Measurements from ENCODE around the gene KLHL22. TPM values are rescaled to one million over a fixed set of nuclear protein-coding genes. Genes with fewer than 3 reads are reported as not detected.
"Not testable (repeated sequence)": the region's sequence is repeated elsewhere in the genome, so short reads cannot be mapped to it uniquely, and the experiment has no call there.

KLHL22 gene
- total and polyA plus RNA-seq, 2 donors (not counting 3 experiments of a cell fraction or from before 2014, with no cell fraction given), result 24.2 to 33.6 TPM

DNA sequence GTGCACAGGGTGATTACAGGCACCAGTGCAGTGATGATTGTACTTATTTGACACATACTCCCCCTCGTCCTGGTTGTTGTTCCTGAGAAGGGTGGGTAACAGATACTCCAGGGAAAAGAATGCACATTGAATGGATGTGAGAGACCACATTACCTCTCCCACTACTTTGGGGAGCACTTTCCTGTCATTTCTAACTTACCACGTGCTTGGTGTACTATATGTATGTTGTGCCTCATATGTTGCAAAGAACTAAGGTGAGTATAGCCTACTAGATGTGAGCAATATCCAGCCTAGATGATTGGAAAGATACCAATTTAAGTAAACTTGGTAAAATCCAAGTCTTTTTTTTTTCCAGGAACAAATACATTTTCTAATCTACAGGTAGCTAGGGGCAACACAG is 43.7 kb downstream of the KLHL22 start:
- no peak for DNase-seq (ENCODE audit: low read depth, low spot score)
- BruUV-seq (replicated peaks), result no TSS peak
- Histone ChIP-seq H3K27ac (ENCODE audit: insufficient read depth, low read depth, low read length) (no peak overlapping the region), H3K9me3 (replicated peaks; ENCODE audit: control insufficient read depth, insufficient read depth, low read length) (no peaks in the 10 kb centered on the region), H3K27me3 (ENCODE audit: control insufficient read depth in 2 of 2, insufficient read depth in 2 of 2, low read length in 2 of 2) (no peaks in the 10 kb centered on the region), H3K9ac (replicated peaks; ENCODE audit: extremely low read depth, insufficient read depth, low read length) (no peak overlapping the region), H3K4me1 (ENCODE audit: control insufficient read depth, extremely low read depth, insufficient read depth, low read length) (no peaks in the 10 kb centered on the region), H3K4me3 (replicated peaks in 1 of 3; ENCODE audit: insufficient read depth in 1 of 3, low read depth in 1 of 3, low read length in 3 of 3) (no peak overlapping the region), H3K36me3 (ENCODE audit: control insufficient read depth in 2 of 2, extremely low read depth in 1 of 2, insufficient read depth in 2 of 2, low read length in 2 of 2) (peaks cover 0 to 2% of the 10 kb centered on the region in 2 experiments), H3K4me2 (ENCODE audit: insufficient read depth, low read length) (no peak overlapping the region), H3K9me1 (replicated peaks; ENCODE audit: control insufficient read depth, extremely low read depth, insufficient read depth, low read length) (no peaks in the 10 kb centered on the region), H4K20me1 (replicated peaks; ENCODE audit: control insufficient read depth, extremely low read depth, insufficient read depth, low read length) (no peaks in the 10 kb centered on the region), H2AFZ (ENCODE audit: low read depth, low read length) (no peak overlapping the region), H3K79me2 (ENCODE audit: control insufficient read depth, insufficient read depth, low read length) (no peaks in the 10 kb centered on the region)
- no peak for FAIRE-seq
- intact Hi-C loops (cut with micrococcal nuclease), result no loop called here
- dilution Hi-C loops (cut with MboI; ENCODE audit: extremely low pct_ligation_motif_present, low sequenced_read_pairs), result no loop called here
- POLR2A ChIA-PET, result no interaction called here
- CTCF ChIA-PET, result interaction anchor here (5.8 kb wide), 1 partner anchor 34 kb away, joined by 337 read pairs; no protein-coding TSS in a partner anchor
- TF ChIP-seq FOS (IDR thresholded peaks at IDR 0.05; ENCODE audit: borderline replicate concordance, insufficient read depth, low read length), result no peak
- no peak for TF ChIP-seq EZH2 (IDR thresholded peaks at IDR 0.05; ENCODE audit: borderline replicate concordance, low read depth, low read length, severe bottlenecking)
- no peak for TF ChIP-seq JUN (IDR thresholded peaks at IDR 0.05; ENCODE audit: borderline replicate concordance, insufficient read depth, insufficient read length, low read depth)
- TF ChIP-seq, protein P1, sequence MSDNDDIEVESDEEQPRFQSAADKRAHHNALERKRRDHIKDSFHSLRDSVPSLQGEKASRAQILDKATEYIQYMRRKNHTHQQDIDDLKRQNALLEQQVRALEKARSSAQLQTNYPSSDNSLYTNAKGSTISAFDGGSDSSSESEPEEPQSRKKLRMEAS (IDR thresholded peaks at IDR 0.05; ENCODE audit: insufficient read depth, insufficient read length), result no peak
- TF ChIP-seq, protein P2, sequence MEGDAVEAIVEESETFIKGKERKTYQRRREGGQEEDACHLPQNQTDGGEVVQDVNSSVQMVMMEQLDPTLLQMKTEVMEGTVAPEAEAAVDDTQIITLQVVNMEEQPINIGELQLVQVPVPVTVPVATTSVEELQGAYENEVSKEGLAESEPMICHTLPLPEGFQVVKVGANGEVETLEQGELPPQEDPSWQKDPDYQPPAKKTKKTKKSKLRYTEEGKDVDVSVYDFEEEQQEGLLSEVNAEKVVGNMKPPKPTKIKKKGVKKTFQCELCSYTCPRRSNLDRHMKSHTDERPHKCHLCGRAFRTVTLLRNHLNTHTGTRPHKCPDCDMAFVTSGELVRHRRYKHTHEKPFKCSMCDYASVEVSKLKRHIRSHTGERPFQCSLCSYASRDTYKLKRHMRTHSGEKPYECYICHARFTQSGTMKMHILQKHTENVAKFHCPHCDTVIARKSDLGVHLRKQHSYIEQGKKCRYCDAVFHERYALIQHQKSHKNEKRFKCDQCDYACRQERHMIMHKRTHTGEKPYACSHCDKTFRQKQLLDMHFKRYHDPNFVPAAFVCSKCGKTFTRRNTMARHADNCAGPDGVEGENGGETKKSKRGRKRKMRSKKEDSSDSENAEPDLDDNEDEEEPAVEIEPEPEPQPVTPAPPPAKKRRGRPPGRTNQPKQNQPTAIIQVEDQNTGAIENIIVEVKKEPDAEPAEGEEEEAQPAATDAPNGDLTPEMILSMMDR (IDR thresholded peaks at IDR 0.05; ENCODE audit: extremely low read depth in 1 of 2, insufficient read depth in 1 of 2, low read depth in 1 of 2, low read length in 2 of 2), result no peak
- no peak for TF ChIP-seq GATA2 (IDR thresholded peaks at IDR 0.05; ENCODE audit: insufficient read depth, insufficient read length, low read depth, low read length)
- no peak for TF ChIP-seq MYC (IDR thresholded peaks at IDR 0.05; ENCODE audit: low read depth, low read length)
- TF ChIP-seq POLR2AphosphoS5 (IDR thresholded peaks at IDR 0.05; ENCODE audit: insufficient read depth, low read depth, low read length), result no peak
- no peak for TF ChIP-seq POLR2A (IDR thresholded peaks at IDR 0.05; ENCODE audit: low read depth, low read length)

DNA sequence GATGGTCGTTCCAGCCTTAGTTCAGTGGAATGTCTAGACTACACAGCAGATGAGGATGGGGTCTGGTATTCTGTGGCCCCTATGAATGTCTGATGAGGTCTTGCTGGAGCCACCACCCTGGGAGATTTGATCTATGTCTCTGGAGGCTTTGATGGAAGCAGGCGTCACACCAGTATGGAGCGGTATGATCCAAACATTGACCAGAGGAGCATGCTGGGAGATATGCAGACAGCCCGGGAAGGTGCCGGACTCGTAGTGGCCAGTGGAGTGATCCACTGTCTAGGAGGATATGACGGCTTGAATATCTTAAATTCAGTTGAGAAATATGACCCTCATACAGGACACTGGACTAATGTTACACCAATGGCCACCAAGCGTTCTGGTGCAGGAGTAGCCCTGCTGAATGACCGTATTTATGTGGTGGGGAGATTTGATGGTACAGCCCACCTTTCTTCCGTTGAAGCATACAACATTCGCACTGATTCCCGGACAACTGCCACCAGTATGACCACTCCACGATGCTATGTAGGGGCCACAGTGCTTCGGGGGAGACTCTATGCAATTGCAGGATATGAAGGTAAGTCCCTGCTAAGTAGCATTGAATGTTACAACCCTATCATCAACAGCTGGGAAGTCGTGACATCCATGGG is 44.3 kb downstream of the KLHL22 start:
- BruUV-seq (replicated peaks); H2AFZ ChIP-seq (ENCODE audit: low read depth, low read length); dilution Hi-C loops (cut with MboI; ENCODE audit: extremely low pct_ligation_motif_present, low sequenced_read_pairs); FAIRE-seq; H3K79me2 ChIP-seq (ENCODE audit: control insufficient read depth, insufficient read depth, low read length); H3K27me3 ChIP-seq (ENCODE audit: control insufficient read depth in 2 of 2, insufficient read depth in 2 of 2, low read length in 2 of 2); H3K9me3 ChIP-seq (replicated peaks; ENCODE audit: control insufficient read depth, insufficient read depth, low read length); POLR2A ChIA-PET; H3K4me1 ChIP-seq (ENCODE audit: control insufficient read depth, extremely low read depth, insufficient read depth, low read length); H3K4me2 ChIP-seq (ENCODE audit: insufficient read depth, low read length); H3K36me3 ChIP-seq (ENCODE audit: control insufficient read depth in 2 of 2, extremely low read depth in 1 of 2, insufficient read depth in 2 of 2, low read length in 2 of 2); H3K9me1 ChIP-seq (replicated peaks; ENCODE audit: control insufficient read depth, extremely low read depth, insufficient read depth, low read length); H3K27ac ChIP-seq (ENCODE audit: insufficient read depth, low read depth, low read length); H4K20me1 ChIP-seq (replicated peaks; ENCODE audit: control insufficient read depth, extremely low read depth, insufficient read depth, low read length); H3K9ac ChIP-seq (replicated peaks; ENCODE audit: extremely low read depth, insufficient read depth, low read length); DNase-seq (ENCODE audit: low read depth, low spot score); H3K4me3 ChIP-seq (replicated peaks in 1 of 3; ENCODE audit: insufficient read depth in 1 of 3, low read depth in 1 of 3, low read length in 3 of 3); intact Hi-C loops (cut with micrococcal nuclease): not testable (repeated sequence)
- CTCF ChIA-PET, result interaction anchor here (1.0 kb wide), 1 partner anchor 33 kb away, joined by 3 read pairs; no protein-coding TSS in a partner anchor

Measured in endothelial cell of umbilical vein (primary cell).